K562 (cell line): ENCODE measurements around the gene ATIC. TPM values are rescaled to one million over a fixed set of nuclear protein-coding genes. Genes with fewer than 3 reads are reported as not detected.

Source experiments
- CAMTA2 ChIP-seq: fragments of 250-450 bp; sonication (Bioruptor Pico); conservative IDR thresholded peaks from 2 replicates; pipeline ENCODE4 v1.5.1; 2022
- CBX1 ChIP-seq: sonication (generic); IDR thresholded peaks from 2 replicates; pipeline ENCODE4 v1.6.1; 2016; ENCODE audit warnings: antibody characterized with exemption, low read depth, mild to moderate bottlenecking
- CHD2 ChIP-seq: IDR thresholded peaks from 2 replicates; pipeline ENCODE4 v1.6.1; 2011; ENCODE audit warnings: low read depth, low read length
- CSDE1 ChIP-seq, 2 experiments: fragments of 450-650 bp; IDR thresholded peaks; 2 replicates each; pipeline ENCODE4 v1.6.1; 2016; ENCODE audit warnings: mild to moderate bottlenecking in 1 of 2
- CXXC5 ChIP-seq: fragments of 250-450 bp; sonication (Bioruptor Pico); IDR thresholded peaks from 2 replicates; pipeline ENCODE4 v1.8.0; 2022; ENCODE audit warnings: inconsistent platforms, mild to moderate bottlenecking, moderate library complexity
- HINFP ChIP-seq: fragments of 450-650 bp; conservative IDR thresholded peaks from 2 replicates; pipeline ENCODE4 v1.6.1; 2016; ENCODE audit warnings: missing genetic modification characterization, low read depth, mild to moderate bottlenecking, control low read depth, missing compliant biosample characterization
- HNRNPL ChIP-seq: fragments of 200-400 bp; formaldehyde crosslinking; IDR thresholded peaks from 2 replicates; pipeline ENCODE4 v1.6.1; 2017; ENCODE audit warnings: low read depth, mild to moderate bottlenecking, low read length
- KLF10 ChIP-seq: fragments of 250-450 bp; sonication (Bioruptor Pico); IDR thresholded peaks from 2 replicates; pipeline ENCODE4 v1.6.1; 2021; ENCODE audit warnings: matching md5 sums
- KLF13 ChIP-seq: fragments of 450-650 bp; IDR thresholded peaks from 2 replicates; pipeline ENCODE4 v1.6.1; 2016; ENCODE audit warnings: missing genetic modification characterization, low read depth, mild to moderate bottlenecking, missing compliant biosample characterization, moderate library complexity, borderline replicate concordance
- KLF16 ChIP-seq: IDR thresholded peaks from 2 replicates; pipeline ENCODE4 v1.6.1; 2016; ENCODE audit warnings: antibody characterized with exemption
- PCBP1 ChIP-seq: fragments of 200-400 bp; formaldehyde crosslinking; IDR thresholded peaks from 2 replicates; pipeline ENCODE4 v1.6.1; 2018; ENCODE audit warnings: mild to moderate bottlenecking, low read depth, low read length; ENCODE audit not compliant: poor library complexity, severe bottlenecking
- SP2 ChIP-seq: IDR thresholded peaks from 2 replicates; pipeline ENCODE4 v1.6.1; 2011; ENCODE audit warnings: mild to moderate bottlenecking, low read depth, low read length, moderate library complexity; ENCODE audit not compliant: poor library complexity, severe bottlenecking; ENCODE audit errors: extremely low read depth
- SRSF7 ChIP-seq: fragments of 200-400 bp; formaldehyde crosslinking; optimal IDR thresholded peaks from 2 replicates; pipeline ENCODE3; 2017; ENCODE audit warnings: mild to moderate bottlenecking, low read depth, low read length
- TGIF2 ChIP-seq: sonication (generic); formaldehyde crosslinking; IDR thresholded peaks from 2 replicates; pipeline ENCODE4 v1.8.1; 2022; ENCODE audit warnings: mild to moderate bottlenecking, missing genetic modification reagents, moderate library complexity
- THRAP3 ChIP-seq: fragments of 450-650 bp; IDR thresholded peaks from 2 replicates; pipeline ENCODE4 v1.6.1; 2016; ENCODE audit warnings: mild to moderate bottlenecking, inconsistent platforms, borderline replicate concordance
- TRIM28 ChIP-seq: fragments of 450-650 bp; IDR thresholded peaks from 2 replicates; pipeline ENCODE4 v1.6.1; 2017
- ZBTB7A ChIP-seq: IDR thresholded peaks from 2 replicates; pipeline ENCODE4 v1.6.1; 2011; ENCODE audit warnings: low read depth, mild to moderate bottlenecking, low read length, moderate library complexity, borderline replicate concordance; ENCODE audit not compliant: control insufficient read depth
- ZFX ChIP-seq: sonication (generic); formaldehyde crosslinking; IDR thresholded peaks from 2 replicates; pipeline ENCODE4 v1.8.0; 2022; ENCODE audit warnings: mild to moderate bottlenecking, missing genetic modification reagents, moderate library complexity
- ZMIZ1 ChIP-seq, 2 experiments: fragments of 150-350 bp in 1 of 2; IDR thresholded peaks; 2 replicates each; pipeline ENCODE4 v1.6.1; 2012 to 2016; ENCODE audit warnings: low read depth in 2 of 2, low read length in 2 of 2, mild to moderate bottlenecking in 1 of 2, moderate library complexity in 1 of 2
- ZNF134 ChIP-seq: fragments of 250-450 bp; sonication (Bioruptor Pico); conservative IDR thresholded peaks from 2 replicates; pipeline ENCODE4 v1.4.0; 2020
- ZNF140 ChIP-seq: fragments of 250-450 bp; sonication (Bioruptor Pico); IDR thresholded peaks from 2 replicates; pipeline ENCODE4 v1.8.0; 2021; ENCODE audit warnings: moderate library complexity, mild to moderate bottlenecking, inconsistent platforms
- ZNF263 ChIP-seq: sonication (generic); formaldehyde crosslinking; IDR thresholded peaks from 2 replicates; pipeline ENCODE4 v1.8.0; 2022; ENCODE audit warnings: mild to moderate bottlenecking, missing genetic modification reagents, borderline replicate concordance
- ZNF764 ChIP-seq: fragments of 250-450 bp; sonication (Bioruptor Pico); IDR thresholded peaks from 2 replicates; pipeline ENCODE4 v1.4.0; 2020; ENCODE audit warnings: low read depth, mild to moderate bottlenecking, moderate library complexity
- polyA plus RNA-seq, 8 experiments: library from polyadenylated mRNA; depleted of rRNA in 4 of 8; stranded (reverse) in 5 of 8; unstranded in 3 of 8; fragments of >200 nt; fragmentation: Nextera tagmentation in 2 of 8; fragmentation: Illumina TruSeq in 1 of 8; extraction: Ambion mirVana in 2 of 8; extraction: Trizol in 1 of 8; gene quantifications; 2 replicates each; pipeline versions ENCODE4 v1.2.1 to v1.2.3, GENCODE V29; 2011 to 2014; ENCODE audit warnings: inconsistent platforms in 1 of 8, missing spikeins in 1 of 8
- total RNA-seq, 7 experiments: library from RNA; depleted of rRNA in 6 of 7; stranded (reverse); fragments of >200 nt in 6 of 7; fragmentation: Illumina TruSeq in 2 of 7; extraction: Trizol in 2 of 7; gene quantifications; 2 replicates each; pipeline versions ENCODE4 v1.2.1 to v1.2.3, GENCODE V29; 2011 to 2021; ENCODE audit warnings: low replicate concordance in 1 of 7
- TF ChIP-seq, protein P1 (sequence below): sonication (generic); formaldehyde crosslinking; IDR thresholded peaks from 2 replicates; pipeline ENCODE4 v1.8.1; 2022; ENCODE audit warnings: missing genetic modification reagents

ATIC gene
- total and polyA plus RNA-seq, 9 of the 15 experiments (the other 6 are each of a cell fraction or from before 2014, with no cell fraction given), result 45.6 to 480 (median 212) TPM

DNA sequence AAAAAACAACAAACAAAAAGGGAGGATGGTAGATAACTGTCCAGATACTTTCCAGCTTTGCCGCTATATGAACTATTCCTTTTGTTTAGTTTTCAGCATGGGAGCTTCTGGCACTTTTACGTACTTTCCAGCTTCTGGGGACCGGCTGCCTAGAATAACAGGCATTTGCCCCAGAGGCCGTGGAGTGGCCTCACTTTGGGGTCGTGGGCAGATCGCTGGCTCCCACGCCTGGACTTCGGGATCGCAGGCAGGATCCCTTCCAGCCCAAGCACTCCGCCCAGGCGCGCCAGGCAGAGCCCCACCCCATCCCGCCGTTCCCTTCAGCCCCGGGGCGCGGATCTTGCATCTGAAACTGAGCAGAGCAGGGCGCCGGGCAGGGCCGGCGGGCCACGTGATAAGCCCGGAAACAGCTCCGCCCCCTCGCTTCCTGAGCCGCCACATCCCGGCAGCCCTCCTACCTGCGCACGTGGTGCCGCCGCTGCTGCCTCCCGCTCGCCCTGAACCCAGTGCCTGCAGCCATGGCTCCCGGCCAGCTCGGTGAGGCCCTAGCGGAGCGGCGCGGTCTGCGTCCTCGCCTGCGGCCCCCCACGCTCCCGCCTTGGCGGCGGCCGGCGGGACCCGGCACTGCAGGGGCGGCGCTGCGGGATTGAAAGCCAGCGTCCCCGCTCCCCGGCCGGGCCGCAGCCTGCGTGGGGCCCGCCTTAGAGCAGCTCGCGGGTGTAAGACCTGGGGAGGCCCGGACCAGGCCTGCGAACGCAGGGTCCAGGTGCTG lies at the start of gene ATIC (continued):
- no peak for TF ChIP-seq ZBTB7A
- TF ChIP-seq ZMIZ1 (IDR thresholded peaks at IDR 0.05; ENCODE audit: low read depth in 2 of 2, low read length in 2 of 2), result no peak
- no peak for TF ChIP-seq CHD2
- TF ChIP-seq CBX1, result no peak
- no peak for TF ChIP-seq ZNF140 (CRISPR knock-in tag)
- no peak for TF ChIP-seq THRAP3
- TF ChIP-seq ZNF134 (CRISPR knock-in tag), result no peak
- TF ChIP-seq CAMTA2 (CRISPR knock-in tag), result no peak
- TF ChIP-seq HINFP (tag), result no peak
- no peak for TF ChIP-seq SP2
- no peak for TF ChIP-seq SRSF7
- TF ChIP-seq, protein P1, sequence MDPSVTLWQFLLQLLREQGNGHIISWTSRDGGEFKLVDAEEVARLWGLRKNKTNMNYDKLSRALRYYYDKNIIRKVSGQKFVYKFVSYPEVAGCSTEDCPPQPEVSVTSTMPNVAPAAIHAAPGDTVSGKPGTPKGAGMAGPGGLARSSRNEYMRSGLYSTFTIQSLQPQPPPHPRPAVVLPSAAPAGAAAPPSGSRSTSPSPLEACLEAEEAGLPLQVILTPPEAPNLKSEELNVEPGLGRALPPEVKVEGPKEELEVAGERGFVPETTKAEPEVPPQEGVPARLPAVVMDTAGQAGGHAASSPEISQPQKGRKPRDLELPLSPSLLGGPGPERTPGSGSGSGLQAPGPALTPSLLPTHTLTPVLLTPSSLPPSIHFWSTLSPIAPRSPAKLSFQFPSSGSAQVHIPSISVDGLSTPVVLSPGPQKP (CRISPR knock-in tag), result no peak
- TF ChIP-seq PCBP1, result peak; percentile 62
- peak; percentile 75 for TF ChIP-seq ZFX
- no peak for TF ChIP-seq KLF16
- TF ChIP-seq ZNF263 (CRISPR knock-in tag), result no peak
- 0 out of 2 replicates have a peak, but pooled peaks have one; percentile 73 for TF ChIP-seq HNRNPL
- peak; percentile 94 for TF ChIP-seq KLF13 (tag)
- peak; percentile 70 for TF ChIP-seq CXXC5 (CRISPR knock-in tag)
- no peak for TF ChIP-seq TRIM28
- TF ChIP-seq TGIF2 (CRISPR knock-in tag), result 0 out of 2 replicates have a peak, but pooled peaks have one; percentile 56
- no peak for TF ChIP-seq CSDE1 (IDR thresholded peaks at IDR 0.05)
- TF ChIP-seq ZNF764 (CRISPR knock-in tag), result no peak
- TF ChIP-seq KLF10 (CRISPR knock-in tag), result no peak
